HepG2 (cell line): ENCODE results near the gene AKAP6. TPM values are rescaled to one million over a fixed set of nuclear protein-coding genes. Genes with fewer than 3 reads are reported as not detected.

Experiments
- ATAC-seq: fragments of 200-7000 bp; cut with Tn5 transposase; 3 replicates; pipeline ENCODE4 v1.9.1; 2020; ENCODE audit warnings: mild to moderate bottlenecking, moderate library complexity
- BruUV-seq: library from RNA; stranded (reverse); fragments of 400-500 nt; replicated peaks from 2 replicates; lab custom pipeline; 2021; lab: Mats Ljungman, UMichigan
- CTCF ChIA-PET: fragments of 300-600 bp; formaldehyde crosslinking; extraction: SDS; loops from one replicate; lab custom pipeline; 2021; ENCODE audit warnings: low total read pairs, inconsistent platforms, low intra/inter-chr PET ratio; lab: Yijun Ruan, JAX
- POLR2A ChIA-PET: fragments of 350-600 bp; sonication (Branson Sonifier 250); formaldehyde crosslinking; loops from one replicate; lab custom pipeline; 2020; ENCODE audit warnings: antibody characterized with exemption, inconsistent platforms; lab: Yijun Ruan, JAX
- DNase-seq: peaks from one replicate; pipeline ENCODE4 v3.0.0-alpha.2; 2015; ENCODE audit warnings: low spot score
- FAIRE-seq: peaks from 3 replicates; lab custom pipeline; 2011; peaks lifted over from hg19 to GRCh38; lab: Jason Lieb, UNC
- H2AFZ ChIP-seq: one replicate; pipeline ENCODE4 v1.6.1; 2011; ENCODE audit warnings: low read length, inconsistent platforms
- H3K27ac ChIP-seq: fragments of 300-600 bp; 3 replicates; pipeline ENCODE4 v1.8.0; 2011; ENCODE audit warnings: mixed run types, mild to moderate bottlenecking, mixed read lengths, low read length, inconsistent platforms; ENCODE audit not compliant: insufficient read depth; ENCODE audit errors: extremely low read length
- H3K27me3 ChIP-seq, 2 experiments: fragments of 200-600 bp in 1 of 2; 2 replicates in 1 of 2; 3 replicates in 1 of 2; pipeline versions ENCODE4 v1.6.0 to v1.8.0; 2011; ENCODE audit warnings: low read length in 2 of 2, mild to moderate bottlenecking in 2 of 2, moderate library complexity in 2 of 2, inconsistent platforms in 1 of 2; ENCODE audit not compliant: insufficient read depth in 2 of 2, control insufficient read depth in 1 of 2
- H3K36me3 ChIP-seq, 2 experiments: fragments of 200-600 bp in 1 of 2; replicated peaks in 1 of 2; 2 replicates in 1 of 2; 3 replicates in 1 of 2; pipeline versions ENCODE4 v1.5.1 to v1.8.0; 2011; ENCODE audit warnings: low read length in 2 of 2, inconsistent platforms in 1 of 2; ENCODE audit not compliant: insufficient read depth in 2 of 2, control insufficient read depth in 1 of 2
- H3K4me1 ChIP-seq: 2 replicates; pipeline ENCODE4 v1.5.1; 2012; ENCODE audit warnings: low read length, inconsistent platforms; ENCODE audit not compliant: insufficient read depth
- H3K4me2 ChIP-seq: 2 replicates; pipeline ENCODE4 v1.6.0; 2011; ENCODE audit warnings: low read depth, low read length, inconsistent platforms
- H3K4me3 ChIP-seq, 3 experiments: fragments of 200-600 bp in 1 of 3; sonication (generic), shearing (Covaris generic) in 1 of 3; replicated peaks in 1 of 3; 2 replicates each; pipeline ENCODE4 v1.5.1; 2011 to 2016; ENCODE audit warnings: low read length in 3 of 3, inconsistent platforms in 2 of 3, low read depth in 2 of 3, mild to moderate bottlenecking in 2 of 3, control low read depth in 1 of 3, mixed read lengths in 1 of 3; ENCODE audit not compliant: insufficient read depth in 1 of 3
- H3K79me2 ChIP-seq: one replicate; pipeline ENCODE4 v1.6.1; 2011; ENCODE audit warnings: low read length, inconsistent platforms; ENCODE audit not compliant: insufficient read depth
- H3K9ac ChIP-seq: 2 replicates; pipeline ENCODE4 v1.6.0; 2011; ENCODE audit warnings: mild to moderate bottlenecking, low read depth, low read length, inconsistent platforms; ENCODE audit not compliant: insufficient read depth
- H3K9me3 ChIP-seq: 2 replicates; pipeline ENCODE4 v1.5.1; 2012; ENCODE audit warnings: mild to moderate bottlenecking, low read length
- H4K20me1 ChIP-seq: 2 replicates; pipeline ENCODE4 v1.6.0; 2011; ENCODE audit warnings: inconsistent platforms, mild to moderate bottlenecking, low read length, moderate library complexity; ENCODE audit not compliant: insufficient read depth
- ARID2 ChIP-seq: sonication (generic); formaldehyde crosslinking; IDR thresholded peaks from 2 replicates; pipeline ENCODE4 v1.8.1; 2022; ENCODE audit warnings: mild to moderate bottlenecking, missing genetic modification reagents, borderline replicate concordance
- ATF7 ChIP-seq, 2 experiments: fragments of 450-650 bp in 1 of 2; sonication (generic) in 1 of 2; formaldehyde crosslinking in 1 of 2; IDR thresholded peaks; 2 replicates each; pipeline versions ENCODE4 v1.4.0 to v1.6.1; 2016 to 2020; ENCODE audit warnings: antibody characterized with exemption in 1 of 2, mild to moderate bottlenecking in 1 of 2, missing genetic modification reagents in 1 of 2
- HNF1B ChIP-seq: sonication (generic); formaldehyde crosslinking; IDR thresholded peaks from 2 replicates; pipeline ENCODE4 v1.5.1; 2020; ENCODE audit warnings: mild to moderate bottlenecking, moderate library complexity, missing genetic modification reagents
- KDM1A ChIP-seq: IDR thresholded peaks from 2 replicates; pipeline ENCODE4 v1.6.1; 2016; ENCODE audit warnings: missing compliant biosample characterization
- NR2F2 ChIP-seq: IDR thresholded peaks from 2 replicates; pipeline ENCODE4 v1.6.1; 2012; ENCODE audit warnings: low read depth, inconsistent platforms, borderline replicate concordance
- PAF1 ChIP-seq: IDR thresholded peaks from 2 replicates; pipeline ENCODE4 v1.6.1; 2016; ENCODE audit warnings: missing genetic modification reagents, missing compliant biosample characterization
- PREB ChIP-seq: sonication (generic); formaldehyde crosslinking; IDR thresholded peaks from 2 replicates; pipeline ENCODE4 v1.4.0; 2020; ENCODE audit warnings: missing genetic modification reagents
- SOX5 ChIP-seq: IDR thresholded peaks from 2 replicates; pipeline ENCODE4 v1.6.1; 2016; ENCODE audit warnings: borderline replicate concordance
- TOE1 ChIP-seq: sonication (generic); formaldehyde crosslinking; IDR thresholded peaks from 2 replicates; pipeline ENCODE4 v1.4.0; 2020; ENCODE audit warnings: mild to moderate bottlenecking, missing genetic modification reagents
- ZBTB42 ChIP-seq: sonication (generic); formaldehyde crosslinking; IDR thresholded peaks from 2 replicates; pipeline ENCODE4 v1.5.0; 2020; ENCODE audit warnings: mild to moderate bottlenecking, missing genetic modification reagents
- ZFP1 ChIP-seq: IDR thresholded peaks from 2 replicates; pipeline ENCODE4 v1.6.1; 2016
- ZFP62 ChIP-seq: sonication (generic); formaldehyde crosslinking; IDR thresholded peaks from 2 replicates; pipeline ENCODE4 v1.4.0; 2020; ENCODE audit warnings: missing genetic modification reagents
- ZNF230 ChIP-seq: sonication (generic); formaldehyde crosslinking; IDR thresholded peaks from 2 replicates; pipeline ENCODE4 v1.4.0; 2020; ENCODE audit warnings: mild to moderate bottlenecking, missing genetic modification reagents
- ZNF547 ChIP-seq: sonication (generic); formaldehyde crosslinking; IDR thresholded peaks from 2 replicates; pipeline ENCODE4 v1.5.1; 2020; ENCODE audit warnings: mild to moderate bottlenecking, missing genetic modification reagents
- ZNF720 ChIP-seq: sonication (generic); formaldehyde crosslinking; IDR thresholded peaks from 2 replicates; pipeline ENCODE4 v1.4.0; 2020; ENCODE audit warnings: missing genetic modification reagents
- ZNF749 ChIP-seq: sonication (generic); formaldehyde crosslinking; IDR thresholded peaks from 2 replicates; pipeline ENCODE4 v1.8.0; 2022; ENCODE audit warnings: mild to moderate bottlenecking, missing genetic modification reagents, moderate library complexity, borderline replicate concordance
- ZSCAN21 ChIP-seq: sonication (generic); formaldehyde crosslinking; IDR thresholded peaks from 2 replicates; pipeline ENCODE4 v1.8.0; 2022; ENCODE audit warnings: mild to moderate bottlenecking, missing genetic modification reagents, moderate library complexity, borderline replicate concordance
- ZZZ3 ChIP-seq: sonication (generic); formaldehyde crosslinking; IDR thresholded peaks from 2 replicates; pipeline ENCODE4 v1.4.0; 2020; ENCODE audit warnings: missing genetic modification reagents, mild to moderate bottlenecking, borderline replicate concordance
- WGBS: methylation state at CpG from one replicate; pipeline ENCODE4 v1.1.6; 2017; ENCODE audit warnings: low lambda C conversion rate; 5-methylcytosine and 5-hydroxymethylcytosine counted together
- in situ Hi-C: cut with HindIII; loops from 2 replicates; pipeline ENCODE4 v1.10.0; 2017; ENCODE audit warnings: low pct_unique_long_range_greater_than_20kb; ENCODE audit not compliant: extremely low pct_ligation_motif_present
- intact Hi-C: fragments of 100-400 bp; cut with micrococcal nuclease; formaldehyde crosslinking; loops from one replicate; pipeline ENCODE4 v1.10.0; 2022; ENCODE audit not compliant: unreplicated experiment
- polyA plus RNA-seq, 8 experiments: library from polyadenylated mRNA; depleted of rRNA in 3 of 8; stranded (reverse) in 7 of 8; unstranded in 1 of 8; fragments of >200 nt; fragmentation: Illumina TruSeq in 4 of 8; extraction: Trizol in 4 of 8; gene quantifications; 2 replicates each; pipeline versions ENCODE4 v1.2.1 to v1.2.3, GENCODE V29; 2011 to 2016; ENCODE audit warnings: low read depth in 4 of 8, missing spikeins in 1 of 8, mixed read lengths in 1 of 8; ENCODE audit not compliant: insufficient read depth in 1 of 8
- total RNA-seq, 5 experiments: library from RNA; depleted of rRNA; stranded (reverse); fragments of >200 nt; fragmentation: Illumina TruSeq; extraction: Trizol; gene quantifications; 2 replicates each; pipeline ENCODE4 v1.2.3, GENCODE V29; 2016; ENCODE audit warnings: low read depth in 1 of 5

The AKAP6 gene
- total and polyA plus RNA-seq, 2 of the 13 experiments (the other 11 are each of a cell fraction or from before 2014, with no cell fraction given), result 1.4 TPM

GRCh38 chr14:32319368-32320049, 9.6 kb upstream of the AKAP6 start:
- H3K4me1 ChIP-seq, result no peaks in the 10 kb centered on the region
- in situ Hi-C loops, result no loop called here
- CTCF ChIA-PET, result no interaction called here
- H3K9me3 ChIP-seq, result no peaks in the 10 kb centered on the region
- H3K27ac ChIP-seq, result no peak overlapping the region
- H3K27me3 ChIP-seq, result no peaks in the 10 kb centered on the region
- H3K9ac ChIP-seq, result no peak overlapping the region
- H4K20me1 ChIP-seq, result no peaks in the 10 kb centered on the region
- no peak overlapping the region for H3K4me3 ChIP-seq
- H3K36me3 ChIP-seq, result no peaks in the 10 kb centered on the region
- BruUV-seq, result no TSS peak
- H3K79me2 ChIP-seq, result no peaks in the 10 kb centered on the region
- ATAC-seq, result no peak
- no peak for DNase-seq
- FAIRE-seq, result no peak
- TF ChIP-seq ATF7 (IDR thresholded peaks at IDR 0.05) (peak; percentile 82), ATF7 (CRISPR knock-in tag; IDR thresholded peaks at IDR 0.05) (no peak), ZFP62 (CRISPR knock-in tag) (no peak), KDM1A (CRISPR knock-in tag) (no peak), PAF1 (CRISPR knock-in tag) (no peak), SOX5 (CRISPR knock-in tag) (no peak)
- intact Hi-C loops, result no loop called here
- H3K4me2 ChIP-seq, result no peak overlapping the region
- H2AFZ ChIP-seq, result no peak overlapping the region
- POLR2A ChIA-PET, result no interaction called here

- Histone ChIP-seq H3K4me1 (no peaks in the 10 kb centered on the region), H2AFZ (no peak overlapping the region), H3K9me3 (no peaks in the 10 kb centered on the region), H3K27me3 (no peaks in the 10 kb centered on the region), H3K9ac (no peak overlapping the region), H3K79me2 (no peaks in the 10 kb centered on the region), H3K27ac (no peak overlapping the region), H3K36me3 (no peaks in the 10 kb centered on the region), H3K4me2 (no peak overlapping the region), H4K20me1 (no peaks in the 10 kb centered on the region), H3K4me3 (no peak overlapping the region)
- FAIRE-seq (no peak), ATAC-seq (no peak), DNase-seq (no peak)
- POLR2A ChIA-PET, result no interaction called here
- intact Hi-C loops, result no loop called here
- CTCF ChIA-PET, result no interaction called here
- in situ Hi-C loops, result no loop called here
- no TSS peak for BruUV-seq
- WGBS, result 0% methylated on average over 1 of the region's 1 CpG
- TF ChIP-seq HNF1B (no peak), ZSCAN21 (CRISPR knock-in tag) (no peak), TOE1 (CRISPR knock-in tag) (no peak), ARID2 (CRISPR knock-in tag) (no peak), ZNF749 (no peak), ZZZ3 (CRISPR knock-in tag) (no peak), ZNF230 (no peak), ZNF720 (CRISPR knock-in tag) (no peak), PREB (CRISPR knock-in tag) (no peak), ZBTB42 (CRISPR knock-in tag) (no peak), ZFP1 (CRISPR knock-in tag) (no peak), NR2F2 (no peak), ZNF547 (CRISPR knock-in tag) (no peak)
These were observed 4.5 kb upstream of the AKAP6 start for GRCh38 chr14:32324601-32325000.
